ENCODE results near the gene CAVIN3. TPM values are rescaled to one million over a fixed set of nuclear protein-coding genes. Genes with fewer than 3 reads are reported as not detected.

Gene CAVIN3
- total RNA-seq, 1 donor from 2014 or later = 2.9 TPM

DNA sequence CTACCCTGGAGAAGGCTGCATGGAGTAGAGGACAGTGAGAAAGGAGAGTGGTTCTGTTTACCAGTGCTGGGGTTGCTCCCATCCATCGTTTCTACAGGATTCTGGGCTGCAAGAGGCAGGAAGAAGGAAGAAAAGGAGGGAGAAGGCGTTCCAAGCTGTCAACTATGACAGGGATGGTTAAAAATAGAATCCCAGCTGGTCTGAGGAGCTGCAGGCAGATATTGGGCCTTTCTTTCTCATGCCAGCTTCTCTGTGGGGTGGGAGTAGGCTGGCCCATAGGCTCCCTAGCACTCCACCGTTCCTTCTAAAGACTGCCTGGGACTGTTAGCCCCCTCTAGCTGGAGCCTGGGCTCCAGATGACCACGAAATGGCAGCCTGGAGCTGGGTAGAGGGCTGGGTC, 47.1 kb downstream of the CAVIN3 start:
- H3K4me1 ChIP-seq = peaks cover 6% of the 10 kb centered on the region
- H3K4me2 ChIP-seq = no peak overlapping the region
- peaks cover 8% of the 10 kb centered on the region for H3K27me3 Mint-ChIP-seq (ENCODE audit: insufficient read depth, low read depth)
- no peaks in the 10 kb centered on the region for H3F3A ChIP-seq (ENCODE audit: low read depth)
- no peak overlapping the region for H3K27ac Mint-ChIP-seq
- H3K9me3 Mint-ChIP-seq = peaks cover 16% of the 10 kb centered on the region
- no peak for DNase-seq (ENCODE audit: low spot score)
- peaks cover 10% of the 10 kb centered on the region for H3K4me1 Mint-ChIP-seq
- no peak overlapping the region for H3K9ac ChIP-seq
- H2AFZ ChIP-seq (replicated peaks) = no peak overlapping the region
- TF ChIP-seq EZH2 (IDR thresholded peaks at IDR 0.05) (no peak), CTCF (IDR thresholded peaks at IDR 0.05) (no peak)
- no peaks in the 10 kb centered on the region for H3K79me2 ChIP-seq (ENCODE audit: low read depth)
- no peaks in the 10 kb centered on the region for H3K27me3 ChIP-seq
- H3K4me3 ChIP-seq = no peak overlapping the region
- no peaks in the 10 kb centered on the region for H3K36me3 ChIP-seq
- no peak overlapping the region for H3K4me3 Mint-ChIP-seq
- no peak overlapping the region for H3K27ac ChIP-seq
- H4K20me1 ChIP-seq (ENCODE audit: low read depth) = no peaks in the 10 kb centered on the region
- no peaks in the 10 kb centered on the region for H3K9me3 ChIP-seq (ENCODE audit: low read depth)
- no peaks in the 10 kb centered on the region for H3K36me3 Mint-ChIP-seq

DNA sequence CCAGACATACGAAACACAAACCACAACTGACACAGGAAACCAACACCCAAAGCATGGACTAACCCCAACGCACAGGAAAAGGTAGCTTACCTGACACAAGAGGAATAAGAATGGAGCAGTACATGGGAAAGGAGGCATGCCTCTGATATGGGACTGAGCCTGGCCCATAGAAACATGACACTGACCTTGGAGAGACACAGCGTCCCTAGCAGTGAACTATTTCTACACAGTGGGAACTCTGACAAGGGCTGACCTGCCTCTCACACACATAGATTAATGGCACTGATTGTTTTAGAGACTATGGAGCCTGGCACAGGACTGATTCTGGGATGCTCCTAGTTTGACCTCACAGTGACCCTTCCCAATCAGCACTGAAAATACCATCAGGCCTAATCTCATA, 48.7 kb downstream of the CAVIN3 start:
- Mint-ChIP-seq H3K9me3 (peaks cover 9% of the 10 kb centered on the region), H3K36me3 (no peaks in the 10 kb centered on the region), H3K4me3 (no peak overlapping the region), H3K27ac (no peak overlapping the region), H3K27me3 (ENCODE audit: insufficient read depth, low read depth) (peaks cover 2% of the 10 kb centered on the region), H3K4me1 (peaks cover 10% of the 10 kb centered on the region)
- TF ChIP-seq EZH2phosphoT487 (IDR thresholded peaks at IDR 0.05) (no peak), EZH2 (IDR thresholded peaks at IDR 0.05) (no peak), CTCF (IDR thresholded peaks at IDR 0.05) (no peak)
- Histone ChIP-seq H3K4me3 (no peak overlapping the region), H3K9me3 (ENCODE audit: low read depth) (no peaks in the 10 kb centered on the region), H3K4me2 (no peak overlapping the region), H3K9ac (no peak overlapping the region), H3K36me3 (no peaks in the 10 kb centered on the region), H3K27ac (no peak overlapping the region), H3K79me2 (ENCODE audit: low read depth) (no peaks in the 10 kb centered on the region), H3F3A (ENCODE audit: low read depth) (no peaks in the 10 kb centered on the region), H3K4me1 (peaks cover 9% of the 10 kb centered on the region), H3K27me3 (no peaks in the 10 kb centered on the region), H2AFZ (replicated peaks) (no peak overlapping the region), H4K20me1 (ENCODE audit: low read depth) (no peaks in the 10 kb centered on the region)
- no peak for DNase-seq (ENCODE audit: low spot score)

GRCh38 chr11:6270584-6271246, 49.6 kb downstream of the CAVIN3 start:
- no peak overlapping the region for H3K27ac Mint-ChIP-seq
- TF ChIP-seq EZH2 (IDR thresholded peaks at IDR 0.05) (no peak), EZH2phosphoT487 (IDR thresholded peaks at IDR 0.05) (no peak), CTCF (IDR thresholded peaks at IDR 0.05) (no peak)
- H3K4me1 Mint-ChIP-seq = peaks cover 10% of the 10 kb centered on the region
- H3F3A ChIP-seq (ENCODE audit: low read depth) = no peaks in the 10 kb centered on the region
- no peak overlapping the region for H3K4me2 ChIP-seq
- no peak overlapping the region for H3K4me3 Mint-ChIP-seq
- no peaks in the 10 kb centered on the region for H3K27me3 ChIP-seq
- no peaks in the 10 kb centered on the region for H3K9me3 ChIP-seq (ENCODE audit: low read depth)
- peaks cover 9% of the 10 kb centered on the region for H3K4me1 ChIP-seq
- H3K36me3 ChIP-seq = no peaks in the 10 kb centered on the region
- no peaks in the 10 kb centered on the region for H4K20me1 ChIP-seq (ENCODE audit: low read depth)
- H3K27me3 Mint-ChIP-seq (ENCODE audit: insufficient read depth, low read depth) = peaks cover 2% of the 10 kb centered on the region
- H3K9me3 Mint-ChIP-seq = peaks cover 5% of the 10 kb centered on the region
- H3K4me3 ChIP-seq = no peak overlapping the region
- DNase-seq (ENCODE audit: low spot score) = no peak
- no peaks in the 10 kb centered on the region for H3K79me2 ChIP-seq (ENCODE audit: low read depth)
- no peaks in the 10 kb centered on the region for H3K36me3 Mint-ChIP-seq
- no peak overlapping the region for H3K9ac ChIP-seq
- no peak overlapping the region for H2AFZ ChIP-seq (replicated peaks)
- no peak overlapping the region for H3K27ac ChIP-seq

Data from neural progenitor cell (in vitro differentiated cells).